GM12878 (cell line): ENCODE measurements around the gene UTP20. TPM values are rescaled to one million over a fixed set of nuclear protein-coding genes. Genes with fewer than 3 reads are reported as not detected.

ENCODE experiments used
- ATAC-seq: fragments of 200-7000 bp; cut with Tn5 transposase; 3 replicates; pipeline ENCODE4 v1.9.1; 2020; ENCODE audit warnings: mild to moderate bottlenecking, moderate library complexity
- BruUV-seq: library from RNA; stranded (reverse); fragments of 400-500 nt; replicated peaks from 2 replicates; lab custom pipeline; 2021; lab: Mats Ljungman, UMichigan
- CTCF ChIA-PET: fragments of 300-600 bp; sonication (Branson Sonifier 250); formaldehyde crosslinking; extraction: SDS; loops from one replicate; lab custom pipeline; 2021; ENCODE audit warnings: inconsistent platforms; lab: Yijun Ruan, JAX
- POLR2A ChIA-PET: fragments of 350-600 bp; formaldehyde crosslinking; extraction: SDS; loops from one replicate; lab custom pipeline; 2021; ENCODE audit warnings: inconsistent platforms; lab: Charles Lee
- RAD21 ChIA-PET: fragments of 300-600 bp; sonication (Branson Sonifier 250); formaldehyde crosslinking; loops from one replicate; lab custom pipeline; 2023; ENCODE audit warnings: antibody characterized with exemption; ENCODE audit not compliant: unreplicated experiment; lab: Charles Lee
- SMC1A ChIA-PET: fragments of 300-600 bp; sonication (Branson Sonifier 250); formaldehyde crosslinking; loops from one replicate; lab custom pipeline; 2023; ENCODE audit not compliant: unreplicated experiment, uncharacterized antibody; lab: Charles Lee
- DNase-seq: peaks from one replicate; pipeline ENCODE4 v3.0.0-alpha.2; 2011; ENCODE audit warnings: low read depth, low spot score
- FAIRE-seq: peaks from 3 replicates; lab custom pipeline; 2011; peaks lifted over from hg19 to GRCh38; lab: Jason Lieb, UNC
- H2AFZ ChIP-seq: 2 replicates; pipeline ENCODE4 v1.6.0; 2011; ENCODE audit warnings: low read depth, low read length, control low read depth; ENCODE audit not compliant: control insufficient read depth
- H3K27ac ChIP-seq: 2 replicates; pipeline ENCODE4 v1.5.1; 2011; ENCODE audit warnings: control low read depth; ENCODE audit not compliant: control insufficient read depth, insufficient read depth
- H3K27me3 ChIP-seq, 2 experiments: replicated peaks in 1 of 2; 2 replicates each; pipeline versions ENCODE4 v1.6.0 to v1.6.1; 2011; ENCODE audit warnings: low read length in 1 of 2; ENCODE audit not compliant: control insufficient read depth in 2 of 2, insufficient read depth in 2 of 2
- H3K36me3 ChIP-seq, 2 experiments: 2 replicates each; pipeline ENCODE4 v1.5.1; 2011; ENCODE audit warnings: low read length in 1 of 2; ENCODE audit not compliant: control insufficient read depth in 2 of 2, insufficient read depth in 2 of 2
- H3K4me1 ChIP-seq: 2 replicates; pipeline ENCODE4 v1.6.1; 2011; ENCODE audit warnings: mild to moderate bottlenecking, low read length, moderate library complexity, mixed read lengths; ENCODE audit not compliant: control insufficient read depth, insufficient read depth
- H3K4me2 ChIP-seq: 2 replicates; pipeline ENCODE4 v1.6.0; 2011; ENCODE audit warnings: control low read depth; ENCODE audit not compliant: control insufficient read depth, insufficient read depth
- H3K4me3 ChIP-seq: fragments of 200-600 bp; sonication (generic); 2 replicates; pipeline ENCODE4 v1.5.1; 2016
- H3K79me2 ChIP-seq: 2 replicates; pipeline ENCODE4 v1.6.0; 2011; ENCODE audit warnings: low read length; ENCODE audit not compliant: control insufficient read depth, insufficient read depth
- H3K9ac ChIP-seq: 2 replicates; pipeline ENCODE4 v1.8.0; 2011; ENCODE audit warnings: low read length, control low read depth, mixed read lengths; ENCODE audit not compliant: control insufficient read depth, insufficient read depth
- H3K9me3 ChIP-seq: replicated peaks from 3 replicates; pipeline ENCODE4 v1.5.1; 2011; ENCODE audit warnings: mild to moderate bottlenecking, low read length; ENCODE audit not compliant: control insufficient read depth, insufficient read depth
- H4K20me1 ChIP-seq: 2 replicates; pipeline ENCODE4 v1.6.0; 2011; ENCODE audit not compliant: control insufficient read depth, insufficient read depth
- ASH2L ChIP-seq: fragments of 300-600, 200-600 bp; sonication (generic); IDR thresholded peaks from 2 replicates; pipeline ENCODE4 v1.6.1; 2017; ENCODE audit warnings: low read depth, mild to moderate bottlenecking, borderline replicate concordance
- CHD4 ChIP-seq: fragments of 200-600 bp; sonication (generic); IDR thresholded peaks from 2 replicates; pipeline ENCODE4 v1.6.1; 2016; ENCODE audit warnings: mild to moderate bottlenecking
- E2F4 ChIP-seq: IDR thresholded peaks from 2 replicates; pipeline ENCODE4 v1.6.1; 2012; ENCODE audit warnings: low read depth, low read length, improper control_type of control experiment
- EGR1 ChIP-seq, 2 experiments: IDR thresholded peaks; 1 replicate in 1 of 2; 2 replicates in 1 of 2; pipeline ENCODE4 v1.6.1; 2011 to 2012; ENCODE audit warnings: low read depth in 2 of 2, low read length in 2 of 2, borderline replicate concordance in 1 of 2, mild to moderate bottlenecking in 1 of 2, moderate library complexity in 1 of 2
- NFXL1 ChIP-seq: fragments of 450-650 bp; IDR thresholded peaks from 2 replicates; pipeline ENCODE4 v1.6.1; 2017; ENCODE audit warnings: antibody characterized with exemption, mild to moderate bottlenecking, borderline replicate concordance
- RB1 ChIP-seq: fragments of 450-650 bp; formaldehyde crosslinking; IDR thresholded peaks from 2 replicates; pipeline ENCODE4 v1.6.1; 2017; ENCODE audit warnings: mild to moderate bottlenecking, borderline replicate concordance
- RUNX3 ChIP-seq: IDR thresholded peaks from 2 replicates; pipeline ENCODE4 v1.6.1; 2012; ENCODE audit warnings: low read length, inconsistent platforms
- SIX5 ChIP-seq: IDR thresholded peaks from 2 replicates; pipeline ENCODE4 v1.6.1; 2011; ENCODE audit warnings: mild to moderate bottlenecking, low read depth, low read length, moderate library complexity; ENCODE audit not compliant: severe bottlenecking
- TCF12 ChIP-seq: IDR thresholded peaks from 2 replicates; pipeline ENCODE4 v1.6.1; 2011; ENCODE audit warnings: low read depth, mild to moderate bottlenecking, low read length
- ZBED1 ChIP-seq: IDR thresholded peaks from 2 replicates; pipeline ENCODE4 v1.6.1; 2016; ENCODE audit warnings: borderline replicate concordance
- WGBS: methylation state at CpG from one replicate; pipeline ENCODE4 v1.1.6; 2016; ENCODE audit warnings: low lambda C conversion rate; ENCODE audit not compliant: insufficient replicate concordance, insufficient coverage; ENCODE audit errors: missing lambda C conversion rate; 5-methylcytosine and 5-hydroxymethylcytosine counted together
- in situ Hi-C: fragments of 300-500 bp; cut with MboI; formaldehyde crosslinking; loops from 9 replicates; pipeline ENCODE4 v1.14.3; 2018; ENCODE audit warnings: mixed read lengths
- intact Hi-C: fragments of 100-400 bp; cut with micrococcal nuclease; formaldehyde crosslinking; loops from one replicate; pipeline ENCODE4 v1.14.2; 2022; ENCODE audit not compliant: unreplicated experiment
- polyA plus RNA-seq, 11 experiments: library from polyadenylated mRNA; depleted of rRNA in 4 of 11; unstranded in 6 of 11; stranded (reverse) in 5 of 11; fragments of >200 nt; fragmentation: Nextera tagmentation in 4 of 11; fragmentation: Illumina TruSeq in 1 of 11; extraction: Ambion mirVana in 4 of 11; extraction: Trizol in 1 of 11; gene quantifications; 1 replicate in 1 of 11; 2 replicates in 10 of 11; pipeline versions ENCODE4 v1.2.1 to v1.2.3, GENCODE V29; 2011 to 2016; ENCODE audit warnings: inconsistent platforms in 2 of 11, missing spikeins in 2 of 11, low read depth in 1 of 11
- total RNA-seq, 4 experiments: library from RNA; depleted of rRNA in 3 of 4; stranded (reverse); fragments of >200 nt in 3 of 4; fragmentation: Illumina TruSeq in 1 of 4; extraction: Trizol in 1 of 4; gene quantifications; 2 replicates each; pipeline versions ENCODE4 v1.2.1 to v1.2.3, GENCODE V29; 2013 to 2021
- TF ChIP-seq, protein P1 (sequence below): IDR thresholded peaks from 2 replicates; pipeline ENCODE4 v1.6.1; 2011; ENCODE audit warnings: low read depth, low read length, improper control_type of control experiment, borderline replicate concordance
- TF ChIP-seq, protein P2 (sequence below): IDR thresholded peaks from 2 replicates; pipeline ENCODE4 v1.6.1; 2011; ENCODE audit warnings: mild to moderate bottlenecking, low read depth, low read length, moderate library complexity; ENCODE audit not compliant: insufficient replicate concordance

UTP20 gene
- total and polyA plus RNA-seq, 10 of the 15 experiments (the other 5 are each of a cell fraction or from before 2014, with no cell fraction given): 3.6 to 25.6 (median 16.7) TPM

DNA sequence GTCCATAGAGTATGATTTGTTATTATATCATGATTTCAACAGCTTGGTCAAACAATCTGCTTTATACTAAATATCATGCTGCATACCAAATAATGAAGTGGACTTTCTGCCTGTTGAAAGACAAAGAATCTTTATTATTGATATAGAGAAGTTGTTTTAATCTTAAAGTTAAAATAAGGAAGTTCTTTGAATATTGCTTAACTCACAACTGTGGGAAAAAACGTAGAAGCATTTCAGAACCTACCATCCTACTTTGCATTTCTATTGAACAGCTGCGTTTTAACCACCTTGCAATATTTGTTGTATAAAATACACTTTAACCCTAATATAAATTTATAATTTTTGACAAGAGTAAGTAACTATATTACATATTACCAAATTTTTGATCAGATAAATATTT, 150.6 kb downstream of the UTP20 start:
- H2AFZ ChIP-seq: no peak overlapping the region
- in situ Hi-C loops: no loop called here

GRCh38 chr12:101436136-101436535, 156.2 kb downstream of the UTP20 start:
- ATAC-seq (no peak), FAIRE-seq (no peak), DNase-seq (no peak)
- intact Hi-C loops: no loop called here
- no peaks in the 10 kb centered on the region for H3K9me3 ChIP-seq
- ChIA-PET SMC1A (no interaction called here), CTCF (no interaction called here), RAD21 (no interaction called here), POLR2A (interaction anchor here (0.7 kb wide), 1 partner anchor 130 kb away, joined by 3 read pairs; no protein-coding TSS in a partner anchor)
- no peak overlapping the region for H3K4me3 ChIP-seq
- H3K79me2 ChIP-seq: no peaks in the 10 kb centered on the region
- BruUV-seq: no TSS peak
- no peaks in the 10 kb centered on the region for H3K4me1 ChIP-seq
- no peak overlapping the region for H3K27ac ChIP-seq
- H3K27me3 ChIP-seq: no peaks in the 10 kb centered on the region; a peak in 1 of 4 replicates
- in situ Hi-C loops: no loop called here
- H3K4me2 ChIP-seq: no peak overlapping the region
- H3K36me3 ChIP-seq: no peaks in the 10 kb centered on the region
- no peak overlapping the region for H2AFZ ChIP-seq
- H4K20me1 ChIP-seq: no peaks in the 10 kb centered on the region
- no peak overlapping the region for H3K9ac ChIP-seq
- TF ChIP-seq ZBED1 (no peak), CHD4 (no peak), ASH2L (no peak), SIX5 (no peak), NFXL1 (no peak), E2F4 (no peak), RB1 (no peak), TCF12 (no peak), RUNX3 (no peak)
- TF ChIP-seq, protein P1, sequence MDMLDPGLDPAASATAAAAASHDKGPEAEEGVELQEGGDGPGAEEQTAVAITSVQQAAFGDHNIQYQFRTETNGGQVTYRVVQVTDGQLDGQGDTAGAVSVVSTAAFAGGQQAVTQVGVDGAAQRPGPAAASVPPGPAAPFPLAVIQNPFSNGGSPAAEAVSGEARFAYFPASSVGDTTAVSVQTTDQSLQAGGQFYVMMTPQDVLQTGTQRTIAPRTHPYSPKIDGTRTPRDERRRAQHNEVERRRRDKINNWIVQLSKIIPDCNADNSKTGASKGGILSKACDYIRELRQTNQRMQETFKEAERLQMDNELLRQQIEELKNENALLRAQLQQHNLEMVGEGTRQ: no peak
- TF ChIP-seq, protein P2, sequence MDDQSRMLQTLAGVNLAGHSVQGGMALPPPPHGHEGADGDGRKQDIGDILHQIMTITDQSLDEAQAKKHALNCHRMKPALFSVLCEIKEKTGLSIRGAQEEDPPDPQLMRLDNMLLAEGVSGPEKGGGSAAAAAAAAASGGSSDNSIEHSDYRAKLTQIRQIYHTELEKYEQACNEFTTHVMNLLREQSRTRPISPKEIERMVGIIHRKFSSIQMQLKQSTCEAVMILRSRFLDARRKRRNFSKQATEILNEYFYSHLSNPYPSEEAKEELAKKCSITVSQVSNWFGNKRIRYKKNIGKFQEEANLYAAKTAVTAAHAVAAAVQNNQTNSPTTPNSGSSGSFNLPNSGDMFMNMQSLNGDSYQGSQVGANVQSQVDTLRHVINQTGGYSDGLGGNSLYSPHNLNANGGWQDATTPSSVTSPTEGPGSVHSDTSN: no peak

More for the DNA sequence above, 150.6 kb downstream of the UTP20 start:
- no peaks in the 10 kb centered on the region for H3K4me1 ChIP-seq
- no peak overlapping the region for H3K27ac ChIP-seq
- no peaks in the 10 kb centered on the region for H3K79me2 ChIP-seq
- ATAC-seq (no peak), FAIRE-seq (no peak), DNase-seq (no peak)
- no TSS peak for BruUV-seq
- ChIA-PET RAD21 (no interaction called here), SMC1A (no interaction called here), POLR2A (no interaction called here), CTCF (interaction anchor here (1.0 kb wide), 1 partner anchor 16 kb away, joined by 4 read pairs; no protein-coding TSS in a partner anchor)
- no peaks in the 10 kb centered on the region for H4K20me1 ChIP-seq
- no peak overlapping the region for H3K4me3 ChIP-seq
- no peaks in the 10 kb centered on the region for H3K36me3 ChIP-seq
- no peaks in the 10 kb centered on the region for H3K27me3 ChIP-seq
- intact Hi-C loops: no loop called here
- no peak overlapping the region for H3K9ac ChIP-seq
- no peak overlapping the region for H3K4me2 ChIP-seq
- no peak for TF ChIP-seq EGR1 (IDR thresholded peaks at IDR 0.05; ENCODE audit: borderline replicate concordance in 1 of 2, low read depth in 2 of 2, low read length in 2 of 2)
- TF ChIP-seq ZBED1: no peak
- 1% methylated on average over 2 of the region's 2 CpGs for WGBS
- H3K9me3 ChIP-seq: no peaks in the 10 kb centered on the region
